ENCODE results near the gene STARD13.

- no peak for TF ChIP-seq CTCF (IDR thresholded peaks at IDR 0.05)
- no peak for TF ChIP-seq POLR2A (IDR thresholded peaks at IDR 0.05)
Observed at GRCh38 chr13:33229446-33230177, 55.9 kb downstream of the STARD13 start.
